GM12801 (cell line): ENCODE measurements around the gene TADA2B.

Experiments used
- TF ChIP-seq, protein P1 (sequence below): IDR thresholded peaks from one replicate; pipeline ENCODE4 v1.5.1; 2011; ENCODE audit warnings: control low read depth; ENCODE audit not compliant: insufficient read length; ENCODE audit errors: extremely low read depth

TADA2B gene

DNA sequence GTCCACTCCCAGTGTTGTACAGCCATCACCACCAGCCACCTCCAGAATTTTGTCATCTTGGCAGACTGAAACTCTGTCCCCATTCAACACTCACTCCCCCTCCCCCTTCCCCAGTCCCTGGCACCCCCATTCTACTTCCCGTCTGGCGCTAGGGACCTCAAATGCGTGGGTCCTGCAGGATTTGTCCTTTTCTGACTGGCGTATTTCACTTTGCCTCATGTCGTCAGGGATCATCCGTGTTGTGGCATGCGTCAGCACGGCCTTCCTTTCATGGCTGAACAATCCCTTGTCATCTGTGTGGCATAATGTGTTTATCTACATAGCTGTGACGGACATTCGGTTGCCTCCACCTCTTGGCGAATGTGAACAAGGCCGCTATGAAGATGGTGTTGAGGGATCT is 5.5 kb downstream of the TADA2B start:
- TF ChIP-seq, protein P1, sequence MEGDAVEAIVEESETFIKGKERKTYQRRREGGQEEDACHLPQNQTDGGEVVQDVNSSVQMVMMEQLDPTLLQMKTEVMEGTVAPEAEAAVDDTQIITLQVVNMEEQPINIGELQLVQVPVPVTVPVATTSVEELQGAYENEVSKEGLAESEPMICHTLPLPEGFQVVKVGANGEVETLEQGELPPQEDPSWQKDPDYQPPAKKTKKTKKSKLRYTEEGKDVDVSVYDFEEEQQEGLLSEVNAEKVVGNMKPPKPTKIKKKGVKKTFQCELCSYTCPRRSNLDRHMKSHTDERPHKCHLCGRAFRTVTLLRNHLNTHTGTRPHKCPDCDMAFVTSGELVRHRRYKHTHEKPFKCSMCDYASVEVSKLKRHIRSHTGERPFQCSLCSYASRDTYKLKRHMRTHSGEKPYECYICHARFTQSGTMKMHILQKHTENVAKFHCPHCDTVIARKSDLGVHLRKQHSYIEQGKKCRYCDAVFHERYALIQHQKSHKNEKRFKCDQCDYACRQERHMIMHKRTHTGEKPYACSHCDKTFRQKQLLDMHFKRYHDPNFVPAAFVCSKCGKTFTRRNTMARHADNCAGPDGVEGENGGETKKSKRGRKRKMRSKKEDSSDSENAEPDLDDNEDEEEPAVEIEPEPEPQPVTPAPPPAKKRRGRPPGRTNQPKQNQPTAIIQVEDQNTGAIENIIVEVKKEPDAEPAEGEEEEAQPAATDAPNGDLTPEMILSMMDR: no peak

DNA sequence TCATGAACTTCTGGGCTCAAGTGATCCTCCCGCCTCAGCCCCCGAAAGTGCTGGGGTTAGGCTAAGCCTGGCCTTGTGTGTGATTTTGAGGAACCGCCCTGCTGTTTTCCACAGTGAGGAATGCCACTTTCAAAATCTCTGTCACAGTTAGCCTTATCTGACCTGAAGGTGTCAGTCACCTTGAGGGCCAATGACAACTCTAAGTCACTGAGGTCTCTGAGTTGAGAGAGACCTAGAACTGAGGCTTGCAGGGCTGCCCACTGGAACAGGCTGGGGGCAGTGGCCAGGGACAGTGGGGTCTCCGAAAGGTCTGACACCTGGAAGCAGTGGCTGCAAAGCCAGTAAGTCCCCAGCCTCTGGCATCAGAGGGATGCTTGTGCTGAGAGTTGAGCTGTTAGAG is 6.1 kb downstream of the TADA2B start:
- TF ChIP-seq, protein P1: no peak

DNA sequence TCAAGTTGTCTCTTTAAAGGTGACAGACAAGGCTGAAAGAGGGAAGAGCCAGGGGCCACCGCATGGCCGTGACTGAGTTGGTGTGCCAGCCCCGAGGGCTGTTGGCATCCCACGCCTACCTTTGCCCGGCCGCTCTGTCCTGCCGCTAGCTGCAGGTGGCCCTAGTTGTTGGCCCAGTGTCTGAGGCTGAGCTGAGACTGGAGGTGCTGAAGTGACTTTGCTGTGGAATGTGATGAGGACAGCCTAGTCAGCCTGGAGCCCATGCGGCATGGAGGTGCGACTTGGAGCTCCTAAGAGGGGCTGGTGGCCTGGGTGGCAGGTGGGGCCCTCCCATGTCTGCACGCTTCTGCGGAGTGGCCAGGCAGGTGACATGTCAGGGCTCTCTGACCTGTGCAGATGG is 6.6 kb downstream of the TADA2B start:
- TF ChIP-seq, protein P1: no peak

DNA sequence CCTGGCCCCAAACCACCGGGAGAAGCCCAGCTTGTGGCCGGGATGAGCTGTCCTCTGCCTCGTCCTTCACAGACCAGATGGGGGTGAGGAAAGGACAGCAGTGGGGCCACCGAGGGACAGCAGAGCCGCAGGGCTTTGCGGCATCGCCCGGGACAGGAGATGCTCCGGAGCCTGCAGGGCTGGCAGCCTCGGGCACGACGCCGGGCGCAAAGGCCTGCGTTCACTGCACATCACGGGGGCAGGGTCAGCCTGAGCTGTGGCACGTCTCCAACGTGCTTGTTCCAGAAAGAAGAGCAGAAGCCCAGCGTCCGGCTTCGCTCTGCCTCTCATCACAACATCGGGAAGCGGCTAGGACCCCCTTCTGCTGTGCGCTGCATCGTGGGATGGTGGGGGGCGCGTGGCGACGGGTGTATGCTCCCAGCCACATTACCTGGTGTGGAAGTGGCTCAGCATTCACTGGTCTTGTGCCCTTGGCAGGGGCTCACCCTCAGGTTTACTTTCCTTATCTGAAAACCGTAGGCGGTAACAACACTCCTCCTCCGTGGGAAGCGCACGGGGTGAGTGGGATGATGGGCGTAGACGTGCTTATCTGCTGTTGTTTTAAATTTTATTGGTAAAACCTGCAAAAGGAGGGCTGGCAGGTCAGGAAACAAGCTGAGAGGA is 7.4 kb downstream of the TADA2B start:
- TF ChIP-seq, protein P1: no peak

DNA sequence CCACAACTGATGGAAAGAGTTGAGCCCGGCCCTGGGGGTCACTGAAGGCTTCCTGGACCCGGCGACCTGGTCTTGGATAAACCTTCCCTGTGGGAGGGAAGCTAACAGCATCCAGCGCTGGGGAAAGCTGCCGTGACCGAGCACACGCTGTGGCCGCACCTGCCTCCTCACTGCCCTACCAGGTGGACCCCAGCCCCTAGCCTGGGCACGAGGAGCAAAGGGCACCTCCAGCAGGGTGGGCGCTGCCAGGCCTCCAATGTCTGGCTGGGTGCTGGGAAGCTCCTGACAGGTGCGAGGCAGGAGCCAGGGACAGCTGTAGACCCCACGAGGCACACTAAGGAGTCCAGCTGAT is 7.9 kb downstream of the TADA2B start:
- TF ChIP-seq, protein P1: no peak

DNA sequence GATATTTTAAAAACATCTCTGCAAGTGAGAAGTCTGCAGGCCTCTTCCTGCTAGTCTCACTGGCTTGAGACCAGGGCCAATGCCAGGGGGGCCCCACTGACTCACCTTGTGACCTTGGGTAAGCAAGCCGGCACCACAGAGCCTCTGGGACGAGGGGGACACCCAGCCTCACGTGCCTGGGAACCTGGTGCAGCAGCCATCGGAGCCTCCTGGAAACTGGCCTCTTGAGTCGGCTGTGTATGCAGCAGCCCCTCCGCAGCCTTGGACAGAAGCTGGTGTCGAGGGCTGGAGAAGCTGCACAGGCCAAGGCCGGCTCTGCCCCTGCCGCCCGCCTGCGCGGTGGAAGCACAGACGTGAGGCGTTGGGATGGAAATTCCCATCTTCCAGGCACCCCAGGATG is 8.7 kb downstream of the TADA2B start:
- TF ChIP-seq, protein P1: no peak

DNA sequence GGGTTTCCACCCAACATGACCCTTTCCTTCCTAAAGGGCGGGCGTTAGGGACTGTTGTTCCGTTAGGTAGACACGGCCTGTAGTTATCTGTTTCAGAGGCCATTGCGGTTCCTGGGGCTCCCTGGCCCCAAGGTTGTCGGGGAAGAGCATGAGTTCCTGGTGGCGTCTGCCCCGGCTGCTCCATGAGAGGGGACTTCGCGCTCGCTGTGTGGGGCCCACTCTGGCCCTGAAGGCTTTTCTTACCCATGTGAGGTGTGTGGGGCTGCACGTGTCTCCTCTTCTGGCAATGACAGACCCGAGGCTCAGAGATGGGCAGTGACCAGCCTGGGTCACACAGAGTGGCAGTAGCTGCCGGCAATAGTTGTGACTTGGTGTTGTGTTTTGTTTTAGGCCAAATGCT is 9.1 kb downstream of the TADA2B start:
- TF ChIP-seq, protein P1: no peak
